ENCODE measurements around the gene OLA1.
A peak's percentile ranks its signal among the peaks of the same experiment; 100 is the strongest.

OLA1 gene

DNA sequence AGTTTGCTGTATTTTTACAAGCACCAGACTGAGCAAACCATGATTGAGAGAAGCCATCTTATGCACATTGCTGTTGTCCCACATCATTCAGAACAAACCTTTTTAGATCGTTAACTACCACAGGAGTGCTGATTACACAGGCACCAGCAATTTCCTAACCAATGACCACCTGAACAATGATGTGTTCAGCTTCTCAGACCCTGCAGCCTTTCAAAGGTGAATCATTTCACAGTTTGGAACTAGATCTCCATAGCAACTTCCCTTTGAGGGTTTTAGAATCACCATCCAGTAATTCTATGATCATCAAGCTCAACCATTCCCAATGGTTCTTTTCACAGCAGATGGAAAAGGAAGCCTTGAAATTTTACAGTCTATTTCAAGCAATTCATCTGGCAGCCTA is 71.4 kb downstream of the OLA1 start:
- no peak for DNase-seq

DNA sequence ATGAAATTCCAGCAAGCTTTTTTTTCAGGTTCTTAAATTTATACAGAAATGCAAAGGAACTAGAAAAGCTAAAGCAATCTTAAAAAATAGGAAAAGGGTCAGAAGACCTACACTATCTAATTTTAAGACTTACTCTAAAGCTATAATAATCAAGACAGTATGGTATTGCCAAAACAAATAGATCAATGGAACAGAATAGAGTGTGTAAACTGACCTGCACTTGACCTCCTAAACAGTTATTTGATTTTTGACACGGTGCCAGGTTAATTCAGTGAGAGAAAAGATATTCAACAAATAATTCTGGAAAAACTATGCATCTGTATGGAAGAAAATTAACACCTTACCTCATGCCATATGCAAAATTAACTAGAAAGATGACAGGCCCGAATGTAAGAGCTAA is 73.6 kb downstream of the OLA1 start:
- DNase-seq, result no peak

DNA sequence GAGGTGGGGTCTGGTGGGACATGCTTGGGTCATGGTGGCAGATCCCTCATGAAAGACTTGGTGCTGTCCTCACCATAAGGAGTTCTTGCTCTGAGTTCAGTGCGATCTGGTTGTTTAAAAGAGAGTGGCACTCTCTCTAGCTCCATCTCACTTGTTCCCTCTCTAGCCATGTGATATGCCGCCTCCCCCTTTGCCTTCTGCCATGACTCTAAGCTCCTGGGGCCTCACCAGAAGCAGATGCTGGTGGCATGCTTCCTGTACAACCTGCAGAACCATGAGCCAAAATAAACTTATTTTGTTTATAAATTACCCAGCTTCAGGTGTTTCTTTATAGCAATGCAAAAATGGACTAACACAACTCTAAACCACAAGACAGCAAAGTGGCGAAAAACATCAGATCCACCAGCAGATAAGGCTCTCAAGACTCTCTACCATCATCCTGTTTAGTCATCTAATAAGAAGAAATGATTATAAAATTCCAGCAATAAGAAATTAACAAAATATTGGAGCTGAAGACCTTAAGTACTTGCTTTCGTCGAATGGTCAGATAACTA is 75.5 kb downstream of the OLA1 start:
- no peak for DNase-seq

DNA sequence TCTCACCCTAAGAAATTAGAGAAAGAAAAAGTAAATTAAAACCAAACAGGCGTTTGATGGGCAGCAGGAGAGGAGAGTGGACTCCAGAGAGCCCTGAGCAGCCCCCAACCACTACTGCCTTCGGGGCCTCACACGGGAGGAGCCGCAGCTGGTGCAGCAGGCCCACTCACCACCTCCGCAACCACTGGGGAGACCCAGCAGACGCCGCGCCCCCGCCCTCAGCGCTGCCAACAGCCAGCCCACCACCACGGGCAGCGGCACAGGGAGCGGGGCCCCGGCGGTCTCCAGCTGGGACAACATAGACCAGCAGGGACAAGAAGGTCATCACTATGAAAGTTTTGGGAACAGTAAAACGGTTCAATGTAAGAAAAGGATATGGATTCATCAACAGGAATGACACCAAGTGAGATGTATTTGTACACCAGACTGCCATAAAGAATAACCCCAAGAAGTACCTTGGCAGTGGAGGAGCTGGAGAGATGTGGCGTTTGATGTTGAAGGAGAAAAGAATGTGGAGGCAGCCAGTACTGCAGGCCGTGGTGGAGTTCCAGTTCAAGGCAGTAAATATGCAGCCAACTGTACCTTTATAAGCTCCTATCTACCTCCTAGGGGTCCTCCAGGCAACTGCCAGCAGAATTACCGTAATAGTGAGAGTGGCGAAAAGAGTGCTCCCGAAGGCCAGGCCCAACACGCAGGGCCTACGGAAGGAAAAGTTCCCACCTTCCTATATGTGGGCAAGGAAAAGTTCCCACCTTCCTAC is 76.5 kb downstream of the OLA1 start:
- no peak for DNase-seq

DNA sequence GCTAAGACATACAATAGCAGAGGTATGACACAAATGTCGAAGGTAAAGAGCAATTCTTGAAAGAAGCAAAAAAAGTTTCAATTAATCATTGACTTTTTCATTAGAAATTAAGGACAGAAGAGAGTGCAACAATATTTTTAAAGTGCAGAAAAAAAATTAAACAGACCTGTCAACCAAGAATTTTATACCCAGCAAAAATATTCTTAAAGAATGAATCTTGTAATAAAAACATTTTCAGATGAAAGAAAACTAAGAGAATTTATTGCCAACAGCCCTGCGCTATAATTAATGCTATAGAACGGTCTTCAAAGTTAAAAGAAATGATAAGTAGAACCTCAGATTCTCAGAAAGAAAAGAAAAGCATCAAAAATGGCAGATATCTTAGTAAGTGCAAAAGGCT is 79.0 kb downstream of the OLA1 start:
- DNase-seq, result no peak

DNA sequence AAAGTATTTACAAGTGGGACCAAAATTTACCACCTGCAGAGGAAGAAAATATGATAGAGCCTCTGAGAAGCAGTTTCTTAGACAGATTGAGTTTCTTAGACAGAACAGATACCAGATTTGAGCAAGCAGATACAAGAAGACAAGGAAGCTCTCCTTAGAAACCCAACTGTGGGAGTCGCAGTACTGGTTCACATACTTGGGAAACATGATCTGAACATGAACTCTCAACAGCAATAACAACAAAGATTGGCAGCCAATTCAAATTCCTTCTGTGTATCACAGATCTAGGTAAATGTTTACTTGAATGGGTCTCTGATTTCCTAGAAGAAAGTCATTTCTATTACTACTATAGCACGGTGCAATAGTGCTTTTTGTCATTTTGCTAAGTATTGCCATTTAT is 82.1 kb downstream of the OLA1 start:
- no peak for DNase-seq

DNA sequence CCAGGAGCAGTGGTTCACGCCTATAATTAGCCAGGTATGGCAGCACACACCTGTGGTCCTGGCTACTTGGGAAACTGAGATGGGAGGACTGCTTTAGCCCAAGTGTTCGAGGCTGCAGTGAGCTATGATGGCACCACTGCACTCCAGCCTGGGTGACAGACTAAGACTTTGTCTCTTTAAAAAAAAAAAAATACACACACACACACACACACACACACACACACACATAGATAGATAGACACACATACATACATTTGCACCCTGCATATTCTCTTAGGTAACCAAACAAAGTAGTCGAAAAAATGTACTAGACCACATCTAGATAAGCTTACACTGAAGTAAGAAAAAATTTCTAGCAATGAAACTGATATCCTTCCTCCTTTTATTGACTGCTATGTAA is 86.8 kb downstream of the OLA1 start:
- no peak for DNase-seq

DNA sequence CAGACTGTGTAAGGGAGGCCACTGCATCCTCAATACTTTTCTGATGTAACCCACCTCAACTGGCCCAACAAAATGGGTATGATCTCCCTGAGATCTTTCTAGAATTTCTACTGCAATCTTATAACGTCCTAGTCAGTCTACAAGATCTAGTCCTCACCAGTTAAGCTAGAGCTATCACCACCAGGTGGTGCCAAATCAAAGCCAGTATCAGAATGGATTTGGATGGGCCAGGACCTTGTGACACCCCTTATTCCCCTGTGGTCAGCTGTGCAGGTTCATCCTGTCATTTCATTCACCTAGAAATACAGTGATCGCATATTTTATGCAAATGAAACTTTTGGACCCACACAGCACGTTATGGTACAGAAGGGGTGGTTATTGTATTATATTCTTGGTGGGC is 90.3 kb downstream of the OLA1 start:
- peak; percentile 1 for DNase-seq

DNA sequence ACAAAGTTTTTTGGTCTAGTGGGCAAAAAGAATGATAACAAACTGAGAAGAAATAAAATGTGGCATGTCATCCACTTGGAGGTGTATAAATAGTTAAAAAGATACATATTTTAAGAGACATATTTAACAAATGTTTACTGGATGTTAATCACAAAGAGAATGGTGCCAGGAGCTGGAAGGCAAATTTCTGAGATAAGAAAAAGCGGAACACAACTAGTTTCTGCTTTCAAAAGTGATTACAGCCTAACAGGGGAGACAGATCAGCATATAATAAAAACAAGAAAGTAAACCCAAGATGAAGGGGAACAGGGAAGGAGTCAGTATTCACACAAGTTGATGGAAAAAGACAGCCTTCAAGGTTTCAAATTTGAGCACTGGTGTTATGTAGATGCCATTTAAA is 91.3 kb downstream of the OLA1 start:
- DNase-seq, result no peak

DNA sequence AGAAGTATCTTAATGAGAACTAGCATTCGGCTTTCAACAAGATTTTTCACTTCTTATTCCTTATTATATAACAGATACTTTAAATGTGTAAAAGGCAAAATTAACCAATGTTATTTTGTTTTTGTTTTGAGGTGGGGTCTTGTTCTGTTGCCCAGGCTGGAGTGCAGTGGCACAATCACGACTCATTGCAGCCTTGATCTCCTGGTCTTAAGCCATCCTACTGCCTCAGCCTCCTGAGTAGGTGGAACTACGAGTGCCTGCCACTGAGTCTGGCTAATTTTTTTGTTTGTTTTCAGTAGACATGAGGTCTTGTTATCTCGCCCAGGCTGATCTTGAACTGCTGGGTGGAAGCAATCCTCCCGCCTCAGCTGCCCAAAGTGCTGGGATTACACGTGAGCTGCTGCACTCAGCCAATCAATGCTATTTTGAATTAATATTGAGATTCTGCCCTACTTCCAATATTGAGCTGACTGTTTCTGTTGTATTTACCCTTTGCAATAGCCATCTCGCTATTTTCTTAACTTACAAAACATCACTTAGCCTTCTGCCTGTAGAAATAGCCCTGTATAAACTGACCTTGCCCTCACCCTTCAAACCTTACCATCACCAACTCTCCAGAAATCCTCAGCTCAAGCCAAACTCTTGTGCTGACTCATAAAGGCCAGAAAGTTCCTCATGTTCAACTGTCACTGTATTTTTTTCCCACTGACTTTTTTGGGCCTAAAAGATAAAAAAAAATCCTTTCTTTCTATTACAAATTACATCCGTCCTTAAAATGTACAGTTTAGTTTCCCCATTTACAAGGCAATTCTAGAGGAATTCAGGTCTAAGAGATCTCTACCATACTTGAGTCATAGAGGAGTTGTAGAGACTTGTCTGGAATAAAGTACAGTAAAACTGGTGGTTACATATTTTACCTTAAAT is 94.3 kb downstream of the OLA1 start:
- no peak for DNase-seq

DNA sequence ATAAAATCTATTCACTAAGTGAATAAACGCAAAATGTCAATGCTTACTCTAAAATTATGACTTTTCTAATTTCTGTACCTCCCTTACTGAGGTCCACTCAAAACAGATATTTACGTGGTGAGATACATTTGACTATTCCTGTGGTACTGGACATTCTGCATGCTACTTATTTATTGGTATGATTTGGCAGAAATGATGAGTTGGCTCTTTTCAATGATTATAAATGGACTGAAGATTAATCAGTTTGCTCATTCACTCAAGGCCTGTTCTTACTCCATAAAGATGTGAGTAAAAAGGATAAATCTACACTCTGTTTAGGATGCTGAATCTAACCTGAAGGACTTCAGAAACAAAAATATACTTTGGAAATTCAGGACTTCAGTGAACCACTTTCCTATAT is 98.8 kb downstream of the OLA1 start:
- DNase-seq, result no peak

DNA sequence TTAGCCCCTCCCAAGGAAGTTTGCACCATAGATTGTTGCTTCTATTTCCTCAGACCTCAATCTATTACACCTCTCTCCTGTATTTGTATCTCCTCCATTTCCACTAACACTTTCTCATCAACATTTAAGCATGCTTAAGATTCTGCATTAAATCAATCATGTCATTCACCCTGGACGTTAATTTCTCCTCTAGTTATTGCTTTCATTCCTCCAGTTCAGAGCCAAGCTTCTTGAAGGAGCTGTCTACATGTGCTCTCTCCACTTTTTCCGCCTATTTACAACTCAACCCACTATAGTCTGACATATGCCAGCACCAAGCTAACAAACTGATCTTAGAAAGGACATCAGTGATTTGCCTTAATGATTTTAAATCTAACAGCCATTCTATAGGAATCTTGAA is 99.5 kb downstream of the OLA1 start:
- DNase-seq, result no peak

DNA sequence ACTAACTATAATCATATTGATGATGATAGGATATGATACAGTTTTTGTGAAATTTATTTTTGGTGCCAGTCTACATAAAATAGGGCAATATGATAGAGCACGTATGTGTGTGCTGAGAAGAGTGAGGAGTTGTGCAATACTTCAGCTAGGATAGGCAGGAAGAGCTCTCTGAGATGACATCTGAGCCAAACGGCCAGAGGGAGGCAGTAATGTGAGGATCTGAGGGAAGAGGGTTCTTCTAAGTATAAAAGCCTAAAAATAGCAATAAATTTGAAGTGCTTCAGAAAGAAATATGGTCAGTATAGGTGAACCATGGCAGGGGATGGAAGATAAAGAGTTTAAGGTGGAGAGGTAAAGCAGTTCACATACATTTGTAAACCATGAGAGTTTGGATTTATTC is 102.5 kb downstream of the OLA1 start:
- no peak for DNase-seq

DNA sequence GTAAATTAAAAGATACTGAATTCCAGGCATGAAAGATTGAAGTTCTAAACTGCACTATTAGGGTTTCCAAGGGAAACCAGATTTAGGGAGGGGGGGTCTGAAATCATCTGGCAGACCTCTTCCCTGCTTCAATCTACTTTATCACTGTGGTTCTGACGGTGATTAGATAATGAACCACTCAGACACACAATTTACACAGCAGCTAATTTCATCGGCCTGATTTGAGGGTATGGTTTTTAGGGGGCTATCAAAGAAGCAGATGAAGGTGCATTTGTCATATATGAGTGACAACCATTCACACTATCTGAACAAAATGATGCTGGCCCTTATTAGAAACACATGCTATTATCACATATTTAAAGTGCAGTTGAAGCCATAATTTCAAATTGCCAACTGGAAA is 106.0 kb downstream of the OLA1 start:
- DNase-seq, result no peak

DNA sequence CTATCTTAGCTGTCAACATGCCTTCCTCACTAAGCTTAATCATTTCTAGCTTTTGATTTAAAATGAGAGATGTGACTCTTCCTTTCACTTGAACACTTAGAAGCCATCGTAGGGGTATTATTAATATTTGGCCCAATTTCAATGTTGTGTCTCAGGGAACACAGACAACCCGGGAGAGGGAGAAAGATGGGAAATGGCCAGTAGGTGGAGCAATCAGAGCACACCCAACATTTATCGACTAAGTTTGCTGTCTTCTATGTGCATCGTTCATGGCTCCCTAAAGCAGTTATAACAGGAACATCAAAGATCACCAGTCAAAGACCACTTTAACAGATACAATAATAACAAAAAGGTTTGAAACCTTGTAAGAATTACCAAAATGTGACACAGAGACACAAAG is 110.2 kb downstream of the OLA1 start:
- DNase-seq, result no peak

DNA sequence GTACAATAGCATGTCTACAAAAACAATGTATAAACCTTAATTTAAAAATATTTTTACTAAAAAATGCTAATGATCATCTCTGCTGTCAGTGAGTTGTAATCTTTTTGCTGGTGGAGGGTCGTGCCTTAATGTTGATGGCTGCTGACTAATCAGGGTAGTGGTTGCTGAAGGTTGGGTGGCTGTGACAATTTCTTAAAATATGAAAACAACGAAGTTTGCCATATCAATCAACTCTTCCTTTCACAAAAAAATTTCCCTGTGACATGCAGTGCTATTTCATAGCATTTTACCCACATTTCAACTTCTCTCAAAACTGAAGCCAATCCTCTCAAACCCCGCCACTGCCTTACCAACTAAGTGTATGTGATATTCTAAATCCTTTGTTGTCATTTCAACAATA is 112.4 kb downstream of the OLA1 start:
- no peak for DNase-seq

DNA sequence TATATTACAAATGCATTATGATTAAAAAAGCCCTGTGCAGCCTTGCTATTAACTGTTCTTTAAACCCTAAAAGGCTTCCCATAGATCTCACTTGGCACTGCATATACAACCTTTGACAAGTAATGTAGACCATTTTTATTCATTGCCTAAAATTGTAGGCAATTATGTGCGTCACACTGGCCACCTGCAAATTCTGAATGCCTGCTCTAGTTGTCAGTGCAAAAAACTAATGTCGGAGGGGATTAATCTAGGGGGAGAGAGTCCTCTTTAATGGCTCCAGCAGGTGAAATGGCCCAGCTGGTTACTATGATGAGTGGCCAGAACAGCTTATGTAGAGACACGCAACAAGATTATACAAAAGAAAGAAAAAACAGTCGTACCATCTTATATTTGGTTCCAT is 123.2 kb downstream of the OLA1 start:
- DNase-seq, result no peak

DNA sequence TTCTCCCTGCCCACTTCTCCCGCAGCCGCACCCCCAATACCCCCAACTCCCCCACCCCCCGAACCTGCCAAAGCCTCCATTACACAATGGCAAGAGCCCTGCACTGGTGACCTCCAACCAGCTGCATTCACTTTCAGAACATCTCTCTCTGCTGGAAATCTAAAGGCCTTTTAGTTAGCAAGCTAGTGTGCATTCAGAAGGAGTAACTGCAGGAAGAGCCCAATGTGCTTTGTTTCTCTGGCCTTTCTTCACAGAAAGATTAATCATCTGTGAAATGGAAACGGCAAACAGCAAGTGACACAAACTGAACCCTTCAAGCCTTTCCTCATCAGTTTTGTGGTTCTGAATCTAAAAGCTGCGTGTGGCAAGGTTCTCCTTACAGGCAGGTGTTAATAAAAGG is 124.2 kb downstream of the OLA1 start:
- DNase-seq, result no peak

DNA sequence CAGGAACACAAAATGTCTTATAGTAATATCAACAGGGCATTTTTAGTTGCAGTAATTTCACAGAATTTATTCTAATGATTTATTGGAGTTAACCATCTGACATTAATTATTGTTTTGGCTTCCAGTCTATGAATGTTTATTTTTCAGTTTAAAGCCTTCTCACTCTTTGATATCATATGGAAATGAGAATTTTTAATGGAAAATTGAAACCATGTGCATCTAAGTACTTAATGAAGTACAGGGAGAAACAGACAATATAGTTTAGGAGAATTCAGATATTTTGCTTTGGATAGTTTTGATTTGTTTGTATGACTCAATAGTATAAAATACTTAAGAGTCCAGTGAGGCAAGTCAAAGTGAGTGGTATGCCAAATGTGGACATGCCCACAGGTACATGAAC is 126.1 kb downstream of the OLA1 start:
- DNase-seq, result no peak

DNA sequence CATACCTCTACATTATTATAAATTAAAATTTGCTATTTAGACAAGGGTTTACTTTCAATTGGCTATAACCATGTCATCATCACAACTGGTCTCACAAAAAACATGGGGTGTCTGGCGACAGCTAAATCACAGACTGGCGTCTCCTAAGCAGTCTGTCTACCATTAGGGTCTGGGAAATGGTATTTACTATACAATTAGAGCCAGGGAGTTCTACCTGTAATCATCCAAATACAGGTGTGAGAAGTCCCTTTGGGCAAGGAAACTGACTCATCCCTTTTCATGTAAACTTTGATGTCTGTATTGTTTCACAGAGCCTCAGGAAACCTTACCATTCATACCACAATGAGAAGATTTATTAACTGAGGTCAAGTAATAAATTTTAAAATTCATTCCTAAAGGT is 126.7 kb downstream of the OLA1 start:
- no peak for DNase-seq

DNA sequence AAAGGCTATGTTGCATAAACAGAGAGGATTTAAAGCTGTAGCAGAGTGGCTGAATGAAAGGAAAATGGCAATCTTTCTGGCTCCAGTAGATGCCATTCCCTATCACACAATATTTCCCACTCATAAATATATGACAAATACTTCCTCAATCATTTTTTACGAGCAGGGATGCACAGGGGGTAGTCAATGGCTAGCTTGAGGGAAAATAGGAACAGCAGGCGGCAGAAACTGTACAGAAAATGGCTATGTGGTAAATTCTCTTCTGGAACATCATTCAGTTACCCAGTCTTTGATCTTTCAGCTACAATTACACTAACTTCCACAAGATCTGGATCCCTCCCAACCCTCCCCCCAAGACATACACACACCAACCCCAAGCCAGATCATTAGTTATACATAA is 127.2 kb downstream of the OLA1 start:
- no peak for DNase-seq

DNA sequence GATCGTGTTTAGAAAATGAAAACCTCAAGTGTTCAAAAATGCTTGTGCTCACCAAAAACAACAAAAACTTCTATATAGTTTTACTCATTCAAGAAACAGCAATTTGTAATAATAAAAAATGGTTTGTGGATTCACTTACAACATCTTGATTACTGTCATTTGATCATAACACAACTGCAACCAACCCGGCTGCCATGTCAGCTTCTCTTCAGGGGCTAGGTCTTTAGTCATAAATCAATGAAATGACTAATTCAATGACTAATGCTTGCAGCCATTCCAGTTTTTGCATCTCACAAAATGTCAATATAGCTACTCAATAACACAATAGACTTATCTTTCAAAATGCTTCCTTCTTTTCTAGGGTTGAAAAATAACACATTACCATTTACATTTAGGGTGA is 128.0 kb downstream of the OLA1 start:
- no peak for DNase-seq

DNA sequence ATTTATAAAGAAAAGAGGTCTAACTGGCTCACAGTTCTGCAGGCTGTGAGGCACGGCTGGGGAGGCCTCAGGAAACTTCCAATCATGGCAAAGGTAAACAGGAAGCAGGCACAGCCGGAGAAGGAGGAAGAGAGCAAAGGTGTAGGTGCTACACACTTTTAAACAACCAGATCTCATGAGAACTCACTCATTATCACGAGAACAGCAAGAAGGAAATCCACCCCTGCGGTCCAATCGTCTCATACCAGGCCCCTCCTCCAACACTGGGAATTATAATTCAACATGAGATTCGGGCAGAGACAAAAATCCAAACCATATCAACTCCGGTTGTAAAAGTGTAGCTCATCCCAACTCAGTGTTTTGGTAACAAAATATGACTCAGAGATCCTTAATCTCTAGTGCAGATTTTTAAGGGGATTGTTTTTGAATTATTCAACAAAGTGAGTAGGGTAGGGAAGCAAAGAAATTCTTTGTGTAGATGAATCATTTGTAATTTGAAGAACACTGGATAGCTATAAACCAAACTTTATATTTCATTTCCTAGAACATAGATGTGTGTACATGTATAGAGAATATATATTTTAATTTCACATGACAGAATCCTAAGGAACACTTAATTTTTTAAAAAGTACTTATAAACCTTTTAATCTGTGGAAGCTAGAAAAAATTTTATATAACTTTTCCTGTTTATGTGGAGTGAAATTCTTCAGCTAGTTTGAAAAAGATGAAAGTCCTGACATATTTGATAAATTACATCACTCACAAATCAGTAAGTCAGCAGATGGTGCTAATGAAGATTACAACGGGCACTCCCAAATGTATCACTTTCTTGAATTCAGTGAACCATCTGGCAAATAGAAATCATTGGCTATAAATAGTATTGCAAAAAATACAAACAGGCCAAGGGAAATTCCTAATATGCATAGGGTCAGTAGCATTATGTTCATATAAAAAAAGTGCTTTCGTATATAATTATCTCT is 130.1 kb downstream of the OLA1 start:
- no peak for DNase-seq
